NCI-H69 (cell line): Measurements from ENCODE around the gene ABCC3.
"Not testable (repeated sequence)": the region's sequence is repeated elsewhere in the genome, so short reads cannot be mapped to it uniquely, and the experiment has no call there.

Experiments
- DNase-seq: peaks from one replicate; lab custom pipeline; 2025; lab: John Stamatoyannopoulos, UW

Gene ABCC3

GRCh38 chr17:50666316-50666715 is 31.6 kb downstream of the ABCC3 start:
- no peak for DNase-seq

GRCh38 chr17:50667259-50668024 is 32.8 kb downstream of the ABCC3 start:
- no peak for DNase-seq

- DNase-seq: no peak
These were observed 33.5 kb downstream of the ABCC3 start for GRCh38 chr17:50668025-50668837.

DNA sequence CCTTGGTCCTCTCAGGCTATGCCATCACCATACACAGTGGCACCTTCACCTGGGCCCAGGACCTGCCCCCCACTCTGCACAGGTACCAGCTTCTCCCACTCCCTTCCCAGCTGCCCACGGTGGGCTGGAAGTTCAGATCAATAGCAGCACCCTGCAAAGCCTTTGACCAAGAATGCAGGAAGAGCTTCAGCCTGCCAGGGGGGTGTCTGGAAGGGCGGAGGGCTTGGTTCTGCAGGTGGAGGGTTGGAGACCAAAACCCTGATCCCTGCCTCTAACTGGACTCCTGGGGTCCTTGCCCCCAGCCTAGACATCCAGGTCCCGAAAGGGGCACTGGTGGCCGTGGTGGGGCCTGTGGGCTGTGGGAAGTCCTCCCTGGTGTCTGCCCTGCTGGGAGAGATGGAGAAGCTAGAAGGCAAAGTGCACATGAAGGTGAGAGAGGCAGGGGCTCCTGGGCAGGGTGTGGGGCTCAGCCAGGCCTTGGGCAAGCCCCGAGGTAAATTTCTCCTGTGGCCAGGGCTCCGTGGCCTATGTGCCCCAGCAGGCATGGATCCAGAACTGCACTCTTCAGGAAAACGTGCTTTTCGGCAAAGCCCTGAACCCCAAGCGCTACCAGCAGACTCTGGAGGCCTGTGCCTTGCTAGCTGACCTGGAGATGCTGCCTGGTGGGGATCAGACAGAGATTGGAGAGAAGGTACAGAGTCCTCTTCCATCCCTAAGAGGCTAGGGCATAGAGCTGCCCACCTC is 34.3 kb downstream of the ABCC3 start:
- DNase-seq: no peak

- DNase-seq: no peak
These were observed 37.4 kb downstream of the ABCC3 start for GRCh38 chr17:50672071-50672470.

DNA sequence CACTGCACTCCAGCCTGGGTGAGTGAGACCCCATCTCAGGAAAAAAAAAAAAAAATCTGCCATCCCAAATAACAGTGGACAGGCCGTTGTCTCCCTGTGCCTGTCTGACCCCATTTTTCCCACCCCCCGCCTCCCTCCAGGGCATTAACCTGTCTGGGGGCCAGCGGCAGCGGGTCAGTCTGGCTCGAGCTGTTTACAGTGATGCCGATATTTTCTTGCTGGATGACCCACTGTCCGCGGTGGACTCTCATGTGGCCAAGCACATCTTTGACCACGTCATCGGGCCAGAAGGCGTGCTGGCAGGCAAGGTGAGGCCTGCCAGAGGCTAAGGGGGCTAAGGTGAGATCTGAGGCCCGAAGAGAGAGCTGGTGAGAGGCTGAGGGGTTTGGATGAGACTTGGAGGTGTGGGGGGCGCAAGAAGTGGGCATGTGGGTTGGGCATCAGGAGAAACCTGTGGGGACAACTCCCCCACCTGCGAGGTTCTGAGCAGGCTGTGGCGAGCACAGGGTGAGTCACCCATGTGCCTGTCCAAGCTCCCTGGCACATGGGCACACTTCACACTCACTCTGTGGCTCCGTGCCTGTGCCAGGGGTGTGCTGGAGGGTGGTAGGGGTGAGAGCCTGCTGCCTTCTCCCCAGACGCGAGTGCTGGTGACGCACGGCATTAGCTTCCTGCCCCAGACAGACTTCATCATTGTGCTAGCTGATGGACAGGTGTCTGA is 38.3 kb downstream of the ABCC3 start:
- DNase-seq: no peak

- no peak for DNase-seq
These were observed 40.5 kb downstream of the ABCC3 start for GRCh38 chr17:50675190-50675589.

GRCh38 chr17:50675627-50676026 is 40.9 kb downstream of the ABCC3 start:
- peak; percentile 68 for DNase-seq

- DNase-seq: no peak
These were observed 41.6 kb downstream of the ABCC3 start for GRCh38 chr17:50676065-50676975.

- DNase-seq: no peak
These were observed 43.2 kb downstream of the ABCC3 start for GRCh38 chr17:50677851-50678375.

- no peak for DNase-seq
These were observed 44.4 kb downstream of the ABCC3 start for GRCh38 chr17:50679008-50679544.

GRCh38 chr17:50680126-50680525 is 45.4 kb downstream of the ABCC3 start:
- DNase-seq: no peak

GRCh38 chr17:50680543-50681262 is 46.0 kb downstream of the ABCC3 start:
- not testable (repeated sequence) for DNase-seq

DNA sequence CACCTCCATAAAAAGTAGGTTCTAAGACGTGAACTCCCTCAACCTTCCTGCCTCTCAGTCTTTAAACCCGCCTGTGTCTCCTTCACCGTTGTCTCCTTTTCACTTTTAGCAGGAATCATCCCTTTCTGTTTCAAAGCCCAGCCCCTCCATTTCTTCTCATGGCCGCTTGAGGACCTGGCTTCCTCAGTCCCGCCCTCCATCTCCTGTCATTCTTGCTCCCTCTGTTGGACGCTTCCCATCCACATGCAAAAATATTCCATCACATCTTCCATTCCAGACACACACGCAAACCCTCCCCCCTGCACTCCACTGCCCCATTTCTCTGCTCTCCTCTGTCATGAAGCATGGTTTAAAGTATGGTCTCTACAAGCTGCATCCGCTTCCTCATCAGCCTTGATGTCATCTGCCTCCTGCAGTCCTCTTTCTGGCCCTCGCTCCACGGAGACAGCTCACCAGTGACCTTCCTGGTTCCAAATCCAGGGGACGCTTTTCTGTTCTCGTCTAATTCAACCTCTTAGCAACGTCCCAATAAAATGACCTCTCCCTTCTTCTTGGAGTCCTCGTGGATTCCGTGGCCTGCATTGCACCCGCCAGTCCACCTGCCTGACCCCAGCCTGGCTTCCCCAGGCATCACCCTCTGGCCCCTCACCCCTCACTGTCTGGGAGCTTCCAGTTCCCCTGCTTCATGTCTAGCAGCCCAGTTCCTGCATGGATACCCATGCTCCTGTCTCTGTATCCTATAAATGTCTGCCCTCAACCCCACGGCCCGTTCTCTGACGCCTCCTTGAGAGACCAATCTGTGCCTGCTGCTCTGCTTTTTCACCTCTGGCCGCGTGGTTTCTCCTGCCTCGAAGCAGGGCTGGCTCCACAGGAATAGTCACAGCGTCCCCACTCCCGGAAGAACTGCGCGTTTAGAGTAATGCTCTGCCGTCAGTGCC is 46.9 kb downstream of the ABCC3 start:
- DNase-seq: peak; percentile 84

GRCh38 chr17:50682441-50682840 is 47.8 kb downstream of the ABCC3 start:
- no peak for DNase-seq

- no peak for DNase-seq
These were observed 48.3 kb downstream of the ABCC3 start for GRCh38 chr17:50682938-50683337.

DNA sequence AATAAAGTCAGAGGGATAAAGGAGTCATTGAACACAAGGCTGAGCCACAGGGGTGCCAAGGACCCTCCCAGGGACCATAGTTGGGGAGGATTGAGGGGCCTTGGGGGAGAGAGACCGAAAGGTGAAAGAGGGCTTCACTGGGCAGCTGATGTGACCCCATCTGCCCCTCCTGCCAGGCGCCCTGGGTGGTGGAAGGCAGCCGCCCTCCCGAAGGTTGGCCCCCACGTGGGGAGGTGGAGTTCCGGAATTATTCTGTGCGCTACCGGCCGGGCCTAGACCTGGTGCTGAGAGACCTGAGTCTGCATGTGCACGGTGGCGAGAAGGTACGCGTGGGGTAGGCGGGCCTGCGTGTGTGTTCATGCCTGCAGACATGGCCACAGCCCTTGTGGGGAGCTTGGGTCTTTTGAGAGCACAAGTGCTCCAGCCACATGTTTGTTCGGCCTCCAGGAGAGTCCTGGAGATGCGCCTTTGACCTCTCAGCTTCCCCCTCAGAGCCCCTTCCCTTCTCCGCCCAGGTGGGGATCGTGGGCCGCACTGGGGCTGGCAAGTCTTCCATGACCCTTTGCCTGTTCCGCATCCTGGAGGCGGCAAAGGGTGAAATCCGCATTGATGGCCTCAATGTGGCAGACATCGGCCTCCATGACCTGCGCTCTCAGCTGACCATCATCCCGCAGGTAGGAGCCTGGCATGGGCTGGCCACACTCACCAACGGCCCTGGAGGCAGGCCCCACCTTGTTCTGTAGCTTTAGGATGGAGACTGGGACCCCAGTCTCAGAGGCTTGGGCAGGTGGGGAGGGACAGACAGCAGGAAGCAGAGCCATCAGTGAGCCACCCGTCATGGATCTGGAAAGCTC is 49.0 kb downstream of the ABCC3 start:
- DNase-seq: no peak

DNA sequence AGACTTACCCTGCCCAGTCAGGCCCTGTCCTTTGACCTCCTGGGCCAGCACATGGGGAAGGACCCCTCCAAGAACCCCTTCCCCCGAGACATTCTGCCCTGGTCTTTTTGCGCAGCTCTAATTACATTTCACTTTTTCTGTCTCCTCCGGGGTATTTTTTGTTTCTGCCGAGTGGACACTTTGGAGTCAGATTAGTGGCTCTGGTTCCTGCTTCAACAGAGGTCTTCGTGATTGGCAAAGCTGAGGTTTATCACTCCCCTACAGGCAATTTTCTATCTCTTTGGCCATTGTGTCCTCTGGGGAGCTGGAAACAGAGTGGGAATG is 49.6 kb downstream of the ABCC3 start:
- DNase-seq: no peak
